ENCODE data around the gene FCGR3A.

DNA sequence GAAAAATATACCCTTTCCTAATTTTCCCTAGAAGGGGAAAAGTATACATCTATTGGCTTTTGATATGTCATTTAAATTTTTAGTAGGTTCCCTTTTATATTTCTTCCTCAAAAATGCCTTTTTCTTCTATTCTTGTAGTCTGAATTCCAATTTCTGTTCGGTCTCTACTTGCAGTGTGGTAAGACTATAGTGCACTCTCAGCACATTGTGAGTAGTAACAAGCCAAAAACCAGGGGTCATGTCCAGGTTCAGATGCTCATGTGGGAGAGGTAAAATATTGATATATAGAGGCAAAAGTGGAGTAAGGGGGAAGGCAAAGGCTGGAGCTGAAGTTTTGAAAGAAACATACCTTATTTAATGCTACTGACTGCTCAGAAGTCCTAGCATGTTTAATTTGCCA, 48.4 kb downstream of the FCGR3A start:
- TF ChIP-seq, protein P1, sequence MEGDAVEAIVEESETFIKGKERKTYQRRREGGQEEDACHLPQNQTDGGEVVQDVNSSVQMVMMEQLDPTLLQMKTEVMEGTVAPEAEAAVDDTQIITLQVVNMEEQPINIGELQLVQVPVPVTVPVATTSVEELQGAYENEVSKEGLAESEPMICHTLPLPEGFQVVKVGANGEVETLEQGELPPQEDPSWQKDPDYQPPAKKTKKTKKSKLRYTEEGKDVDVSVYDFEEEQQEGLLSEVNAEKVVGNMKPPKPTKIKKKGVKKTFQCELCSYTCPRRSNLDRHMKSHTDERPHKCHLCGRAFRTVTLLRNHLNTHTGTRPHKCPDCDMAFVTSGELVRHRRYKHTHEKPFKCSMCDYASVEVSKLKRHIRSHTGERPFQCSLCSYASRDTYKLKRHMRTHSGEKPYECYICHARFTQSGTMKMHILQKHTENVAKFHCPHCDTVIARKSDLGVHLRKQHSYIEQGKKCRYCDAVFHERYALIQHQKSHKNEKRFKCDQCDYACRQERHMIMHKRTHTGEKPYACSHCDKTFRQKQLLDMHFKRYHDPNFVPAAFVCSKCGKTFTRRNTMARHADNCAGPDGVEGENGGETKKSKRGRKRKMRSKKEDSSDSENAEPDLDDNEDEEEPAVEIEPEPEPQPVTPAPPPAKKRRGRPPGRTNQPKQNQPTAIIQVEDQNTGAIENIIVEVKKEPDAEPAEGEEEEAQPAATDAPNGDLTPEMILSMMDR (conservative IDR thresholded peaks at IDR 0.05; ENCODE audit: low read depth, low read length): no peak
- TF ChIP-seq FOS (IDR thresholded peaks at IDR 0.05; ENCODE audit: low read depth, low read length) (no peak), POLR2A (IDR thresholded peaks at IDR 0.05; ENCODE audit: low read depth, low read length) (no peak), SMC3 (IDR thresholded peaks at IDR 0.05; ENCODE audit: low read depth, low read length) (no peak), NFE2L2 (IDR thresholded peaks at IDR 0.05; ENCODE audit: low read depth, low read length) (no peak), RCOR1 (IDR thresholded peaks at IDR 0.05; ENCODE audit: insufficient replicate concordance, low read length) (no peak), BHLHE40 (IDR thresholded peaks at IDR 0.05; ENCODE audit: low read depth, low read length) (no peak), RFX5 (IDR thresholded peaks at IDR 0.05; ENCODE audit: low read depth, low read length) (no peak)

All from IMR-90 (cell line).